SK-N-SH (cell line): ENCODE data around the gene TBX2. TPM values are rescaled to one million over a fixed set of nuclear protein-coding genes. Genes with fewer than 3 reads are reported as not detected.

Experiments
- CTCF ChIA-PET: fragments of 300-600, 350-600 bp; formaldehyde crosslinking; extraction: SDS; loops from one replicate; lab custom pipeline; 2021; lab: Yijun Ruan, JAX
- POLR2A ChIA-PET: fragments of 350-600 bp; sonication (Branson Sonifier 250); formaldehyde crosslinking; extraction: SDS; loops from one replicate; lab custom pipeline; 2020; ENCODE audit warnings: antibody characterized with exemption, inconsistent platforms; lab: Yijun Ruan, JAX
- DNase-seq: peaks from one replicate; pipeline ENCODE4 v3.0.0; 2012
- H2AFZ ChIP-seq: fragments of 200-600 bp; sonication (generic); 2 replicates; pipeline ENCODE4 v1.8.1; 2016; ENCODE audit warnings: antibody characterized with exemption, mild to moderate bottlenecking, low read depth
- H3F3A ChIP-seq: fragments of 200-600 bp; sonication (generic); replicated peaks from 2 replicates; pipeline ENCODE3; 2016; ENCODE audit warnings: antibody characterized with exemption, mild to moderate bottlenecking; ENCODE audit not compliant: insufficient read depth
- H3K27ac ChIP-seq, 2 experiments: fragments of 200-500 bp in 1 of 2; fragments of 200-600 bp in 1 of 2; sonication (Bioruptor generic) in 1 of 2; sonication (generic), shearing (Covaris generic) in 1 of 2; 2 replicates each; pipeline versions ENCODE4 v1.5.1 to v1.6.1; 2014 to 2016; ENCODE audit warnings: low read depth in 2 of 2, inconsistent platforms in 1 of 2, low read length in 1 of 2, mild to moderate bottlenecking in 1 of 2, mixed read lengths in 1 of 2
- H3K27me3 ChIP-seq: fragments of 200-600 bp; sonication (generic), shearing (Covaris generic); 2 replicates; pipeline ENCODE4 v1.6.1; 2016; ENCODE audit warnings: mixed run types; ENCODE audit not compliant: insufficient read depth
- H3K36me3 ChIP-seq, 2 experiments: fragments of 200-500 bp in 1 of 2; fragments of 200-600 bp in 1 of 2; sonication (Bioruptor generic) in 1 of 2; sonication (generic) in 1 of 2; replicated peaks in 1 of 2; 2 replicates each; pipeline versions ENCODE3 to v1.5.1; 2014 to 2016; ENCODE audit warnings: low read length in 1 of 2, mild to moderate bottlenecking in 1 of 2; ENCODE audit not compliant: insufficient read depth in 2 of 2, control insufficient read depth in 1 of 2
- H3K4me1 ChIP-seq, 2 experiments: fragments of 200-500 bp in 1 of 2; fragments of 200-600 bp in 1 of 2; sonication (Bioruptor generic) in 1 of 2; sonication (generic), shearing (Covaris generic) in 1 of 2; 2 replicates each; pipeline versions ENCODE4 v1.5.1 to v1.6.1; 2014 to 2016; ENCODE audit warnings: low read depth in 1 of 2, low read length in 1 of 2, mixed run types in 1 of 2; ENCODE audit not compliant: insufficient read depth in 2 of 2, control insufficient read depth in 1 of 2
- H3K4me2 ChIP-seq: fragments of 200-600 bp; sonication (generic), shearing (Covaris generic); 2 replicates; pipeline ENCODE4 v1.6.1; 2017; ENCODE audit warnings: mixed run types
- H3K4me3 ChIP-seq, 2 experiments: fragments of 200-500 bp in 1 of 2; fragments of 200-600 bp in 1 of 2; sonication (Bioruptor generic) in 1 of 2; sonication (generic), shearing (Covaris generic) in 1 of 2; 2 replicates each; pipeline versions ENCODE4 v1.5.1 to v1.8.1; 2014 to 2016; ENCODE audit warnings: low read depth in 2 of 2, inconsistent platforms in 1 of 2, low read length in 1 of 2, mild to moderate bottlenecking in 1 of 2, mixed read lengths in 1 of 2, moderate library complexity in 1 of 2
- H3K79me2 ChIP-seq: fragments of 200-600 bp; sonication (generic); 2 replicates; pipeline ENCODE4 v1.8.1; 2017; ENCODE audit warnings: mild to moderate bottlenecking; ENCODE audit not compliant: insufficient read depth
- H3K9ac ChIP-seq: fragments of 200-600 bp; sonication (generic); 2 replicates; pipeline ENCODE4 v1.6.1; 2017; ENCODE audit warnings: mixed run types
- H3K9me2 ChIP-seq: fragments of 200-600 bp; sonication (generic); 2 replicates; pipeline ENCODE4 v1.6.1; 2017; ENCODE audit warnings: mixed run types
- H3K9me3 ChIP-seq: fragments of 200-600 bp; sonication (generic); 2 replicates; pipeline ENCODE4 v1.6.1; 2017; ENCODE audit warnings: mixed run types, mild to moderate bottlenecking, moderate library complexity
- H4K20me1 ChIP-seq: fragments of 200-600 bp; sonication (generic); 2 replicates; pipeline ENCODE4 v1.6.1; 2017; ENCODE audit warnings: mild to moderate bottlenecking, mixed run types; ENCODE audit not compliant: insufficient read depth
- CHD2 ChIP-seq: fragments of 150-350 bp; IDR thresholded peaks from 2 replicates; pipeline ENCODE4 v1.6.1; 2018; ENCODE audit warnings: low read length; ENCODE audit not compliant: partially characterized antibody
- CTCF ChIP-seq: fragments of 200-600 bp; sonication (generic); IDR thresholded peaks from 2 replicates; pipeline ENCODE4 v1.6.1; 2017; ENCODE audit warnings: antibody characterized with exemption, mild to moderate bottlenecking, moderate library complexity
- EP300 ChIP-seq, 2 experiments: IDR thresholded peaks; 2 replicates each; pipeline versions ENCODE4 v1.4.0 to v1.6.1; 2012; ENCODE audit warnings: borderline replicate concordance in 1 of 2, low read depth in 1 of 2, low read length in 1 of 2
- EZH2phosphoT487 ChIP-seq: fragments of 200-600 bp; sonication (generic); IDR thresholded peaks from 2 replicates; pipeline ENCODE4 v1.6.1; 2017; ENCODE audit warnings: low read depth, mixed run types, mild to moderate bottlenecking, antibody characterized with exemption, moderate library complexity, borderline replicate concordance
- FOXJ3 ChIP-seq: sonication (generic); formaldehyde crosslinking; IDR thresholded peaks from 2 replicates; pipeline ENCODE4 v1.5.1; 2020; ENCODE audit warnings: mild to moderate bottlenecking, missing genetic modification reagents
- GATA2 ChIP-seq: sonication (generic); formaldehyde crosslinking; IDR thresholded peaks from 2 replicates; pipeline ENCODE4 v1.5.0; 2020; ENCODE audit warnings: mild to moderate bottlenecking, missing genetic modification reagents
- NRF1 ChIP-seq: IDR thresholded peaks from 2 replicates; pipeline ENCODE4 v1.6.1; 2012; ENCODE audit warnings: low read depth, mild to moderate bottlenecking, low read length
- POLR2AphosphoS5 ChIP-seq: IDR thresholded peaks from 2 replicates; pipeline ENCODE4 v1.6.1; 2012; ENCODE audit warnings: low read depth, low read length
- RAD21 ChIP-seq: IDR thresholded peaks from 2 replicates; pipeline ENCODE4 v1.6.1; 2012; ENCODE audit warnings: mild to moderate bottlenecking, low read length
- RCOR1 ChIP-seq: fragments of 150-350 bp; IDR thresholded peaks from 2 replicates; pipeline ENCODE4 v1.6.1; 2017; ENCODE audit warnings: antibody characterized with exemption, low read length
- REST ChIP-seq: IDR thresholded peaks from 2 replicates; pipeline ENCODE4 v1.6.1; 2012; ENCODE audit warnings: mild to moderate bottlenecking, low read depth, low read length, moderate library complexity
- RFX5 ChIP-seq: IDR thresholded peaks from 2 replicates; pipeline ENCODE4 v1.6.1; 2012; ENCODE audit warnings: mild to moderate bottlenecking, improper control_type of control experiment, low read length
- SMC3 ChIP-seq: IDR thresholded peaks from 2 replicates; pipeline ENCODE4 v1.6.1; 2012; ENCODE audit warnings: low read depth, low read length, improper control_type of control experiment
- TAF1 ChIP-seq: IDR thresholded peaks from 2 replicates; pipeline ENCODE4 v1.6.1; 2012; ENCODE audit warnings: low read depth, mild to moderate bottlenecking, low read length, moderate library complexity, borderline replicate concordance
- TCF12 ChIP-seq: IDR thresholded peaks from 2 replicates; pipeline ENCODE4 v1.4.0; 2012
- USF2 ChIP-seq: fragments of 150-350 bp; IDR thresholded peaks from 2 replicates; pipeline ENCODE4 v1.6.1; 2017; ENCODE audit warnings: antibody characterized with exemption, low read length, low read depth, borderline replicate concordance
- YY1 ChIP-seq: IDR thresholded peaks from 2 replicates; pipeline ENCODE4 v1.4.0; 2012; ENCODE audit warnings: low read depth, mild to moderate bottlenecking
- WGBS: methylation state at CpG from one replicate; pipeline ENCODE4 v1.1.6; 2017; ENCODE audit warnings: low lambda C conversion rate; 5-methylcytosine and 5-hydroxymethylcytosine counted together
- polyA plus RNA-seq, 3 experiments: library from polyadenylated mRNA; depleted of rRNA; stranded (reverse); fragments of >200 nt; gene quantifications; 2 replicates each; pipeline ENCODE4 v1.2.3, GENCODE V29; 2012

Gene TBX2
- polyA plus RNA-seq, 1 of the 3 experiments (the other 2 are of a cell fraction) = 57.8 TPM

- WGBS = 39% methylated on average over 14 of the region's 18 CpGs
- H3K4me1 ChIP-seq = peaks cover 0 to 94% of the 10 kb centered on the region in 2 experiments; a peak in 3 of 4 replicates
- peak overlapping the region; percentile 34 to 97; a peak in 3 of 4 replicates for H3K27ac ChIP-seq
Measured at GRCh38 chr17:61383689-61384201, 15.9 kb upstream of the TBX2 start.

More at GRCh38 chr17:61383689-61384201, 15.9 kb upstream of the TBX2 start:
- no peaks in the 10 kb centered on the region for H3K27me3 ChIP-seq
- H3F3A ChIP-seq = no peaks in the 10 kb centered on the region
- TF ChIP-seq TAF1 = no peak
- no peak for TF ChIP-seq NRF1
- peak; percentile 52; the same call in 1 of the 2 replicates for TF ChIP-seq RFX5
- TF ChIP-seq USF2 = no peak
- TF ChIP-seq YY1 = no peak
- no peak for TF ChIP-seq CTCF
- no peak for TF ChIP-seq SMC3
- TF ChIP-seq GATA2 = peak; percentile 58
- peak in 1 of 2 experiments; percentile 92; a peak in 3 of 4 replicates for TF ChIP-seq EP300 (IDR thresholded peaks at IDR 0.05; ENCODE audit: borderline replicate concordance in 1 of 2, low read depth in 1 of 2, low read length in 1 of 2)
- TF ChIP-seq TCF12 = peak; percentile 90
- TF ChIP-seq POLR2AphosphoS5 = peak; percentile 58; the same call in 1 of the 2 replicates
- peak; percentile 79; the same call in 1 of the 2 replicates for TF ChIP-seq FOXJ3
- TF ChIP-seq CHD2 = peak; percentile 74
- TF ChIP-seq REST = 0 out of 2 replicates have a peak, but pooled peaks have one; percentile 10
- no peak for TF ChIP-seq EZH2phosphoT487
- TF ChIP-seq RCOR1 = peak; percentile 85
- TF ChIP-seq RAD21 = peak; percentile 39
- ChIA-PET POLR2A (interaction anchor here (1.1 to 7.5 kb wide), 8 partner anchors 13 to 243 kb away, joined by 4 to 105 read pairs (median 5); partner anchors contain the start of gene TBX2), CTCF (interaction anchor here (0.6 to 9.4 kb wide), 19 partner anchors 14 to 663 kb away, joined by 3 to 133 read pairs (median 3); partner anchors contain the start of gene TBX2)
- no peaks in the 10 kb centered on the region for H3K79me2 ChIP-seq
- DNase-seq = peak; percentile 81
- no peak overlapping the region for H3K4me3 ChIP-seq
- no peaks in the 10 kb centered on the region for H3K9me3 ChIP-seq
- no peaks in the 10 kb centered on the region for H3K36me3 ChIP-seq
- H3K4me2 ChIP-seq = no peak overlapping the region; the same call in 1 of the 2 replicates
- H2AFZ ChIP-seq = no peak overlapping the region
- H3K9ac ChIP-seq = no peak overlapping the region
- no peaks in the 10 kb centered on the region for H3K9me2 ChIP-seq
- H4K20me1 ChIP-seq = no peaks in the 10 kb centered on the region
